OCI-LY1 (cell line): ENCODE results near the gene VMP1.
A peak's percentile ranks its signal among the peaks of the same experiment; 100 is the strongest.

ENCODE experiments used
- H2AFZ ChIP-seq: fragments of 200-600 bp; sonication (generic), shearing (Covaris generic); 2 replicates; pipeline ENCODE4 v1.6.0; 2014; ENCODE audit warnings: antibody characterized with exemption, mild to moderate bottlenecking, low read length
- H3F3A ChIP-seq: fragments of 200-600 bp; sonication (generic), shearing (Covaris generic); 2 replicates; pipeline ENCODE4 v1.6.0; 2014; ENCODE audit warnings: mild to moderate bottlenecking, antibody characterized with exemption, low read length, moderate library complexity; ENCODE audit not compliant: insufficient read depth
- H3K27ac ChIP-seq: fragments of 200-600 bp; sonication (generic); 2 replicates; pipeline ENCODE4 v1.5.1; 2014; ENCODE audit warnings: low read length, mixed run types, mild to moderate bottlenecking, low read depth; ENCODE audit not compliant: poor library complexity, severe bottlenecking
- H3K27me3 ChIP-seq: fragments of 200-600 bp; sonication (generic); 2 replicates; pipeline ENCODE4 v1.6.0; 2014; ENCODE audit warnings: antibody characterized with exemption, mild to moderate bottlenecking, low read length, moderate library complexity; ENCODE audit not compliant: insufficient read depth
- H3K36me3 ChIP-seq: fragments of 200-600 bp; sonication (generic); 2 replicates; pipeline ENCODE4 v1.6.1; 2014; ENCODE audit warnings: mild to moderate bottlenecking, antibody characterized with exemption, low read length, moderate library complexity, mixed read lengths; ENCODE audit not compliant: insufficient read depth
- H3K4me1 ChIP-seq: fragments of 200-600 bp; sonication (generic); 2 replicates; pipeline ENCODE4 v1.5.1; 2014; ENCODE audit warnings: mild to moderate bottlenecking, low read length, moderate library complexity; ENCODE audit not compliant: insufficient read depth, severe bottlenecking
- H3K4me2 ChIP-seq: fragments of 200-600 bp; sonication (generic), shearing (Covaris generic); 2 replicates; pipeline ENCODE4 v1.6.1; 2014; ENCODE audit warnings: low read length
- H3K4me3 ChIP-seq: fragments of 200-600 bp; sonication (generic); 2 replicates; pipeline ENCODE4 v1.5.1; 2014; ENCODE audit warnings: low read length, low read depth, mild to moderate bottlenecking, mixed read lengths; ENCODE audit not compliant: poor library complexity, severe bottlenecking
- H3K79me2 ChIP-seq: fragments of 200-600 bp; shearing (Covaris generic); 2 replicates; pipeline ENCODE4 v1.6.1; 2016; ENCODE audit warnings: mixed run types, low read length, mixed read lengths; ENCODE audit not compliant: insufficient read depth
- H3K9ac ChIP-seq: fragments of 200-600 bp; sonication (generic), shearing (Covaris generic); 2 replicates; pipeline ENCODE4 v1.6.1; 2014; ENCODE audit warnings: mild to moderate bottlenecking, low read length, mixed read lengths
- H3K9me2 ChIP-seq: fragments of 200-600 bp; sonication (generic), shearing (Covaris generic); 2 replicates; pipeline ENCODE4 v1.6.1; 2014; ENCODE audit warnings: low read depth, mild to moderate bottlenecking, low read length, mixed read lengths
- H3K9me3 ChIP-seq: fragments of 200-600 bp; shearing (Covaris generic); 2 replicates; pipeline ENCODE4 v1.6.1; 2014; ENCODE audit warnings: low read length, mixed read lengths
- H4K20me1 ChIP-seq: fragments of 200-600 bp; sonication (generic), shearing (Covaris generic); 2 replicates; pipeline ENCODE4 v1.6.0; 2016; ENCODE audit warnings: mild to moderate bottlenecking, low read length; ENCODE audit not compliant: insufficient read depth
- CTCF ChIP-seq: fragments of 200-600 bp; sonication (generic), shearing (Covaris generic); IDR thresholded peaks from 2 replicates; pipeline ENCODE4 v1.5.1; 2017; ENCODE audit warnings: mild to moderate bottlenecking, antibody characterized with exemption, low read length, moderate library complexity, mixed read lengths
- EZH2 ChIP-seq: fragments of 200-600 bp; sonication (generic), shearing (Covaris generic); IDR thresholded peaks from 2 replicates; pipeline ENCODE4 v1.8.0; 2017; ENCODE audit warnings: borderline replicate concordance, mixed run types, mild to moderate bottlenecking, antibody characterized with exemption, low read length, moderate library complexity, mixed read lengths

VMP1 gene

GRCh38 chr17:59762049-59762823 is 54.8 kb downstream of the VMP1 start:
- no peak overlapping the region for H3K4me2 ChIP-seq

GRCh38 chr17:59762824-59763374 is 55.4 kb downstream of the VMP1 start:
- TF ChIP-seq EZH2 (no peak), CTCF (no peak)
- H3K4me1 ChIP-seq = peaks cover 18% of the 10 kb centered on the region
- no peak overlapping the region for H3K4me2 ChIP-seq
- H2AFZ ChIP-seq = no peak overlapping the region
- no peaks in the 10 kb centered on the region for H3F3A ChIP-seq
- no peak overlapping the region for H3K9ac ChIP-seq
- H3K79me2 ChIP-seq = no peaks in the 10 kb centered on the region
- no peaks in the 10 kb centered on the region for H4K20me1 ChIP-seq
- no peaks in the 10 kb centered on the region for H3K27me3 ChIP-seq
- H3K9me2 ChIP-seq = no peaks in the 10 kb centered on the region
- peaks cover 21% of the 10 kb centered on the region for H3K36me3 ChIP-seq
- H3K27ac ChIP-seq = no peak overlapping the region
- no peaks in the 10 kb centered on the region for H3K9me3 ChIP-seq
- H3K4me3 ChIP-seq = no peak overlapping the region

More at GRCh38 chr17:59762049-59762823, 54.8 kb downstream of the VMP1 start:
- peak overlapping the region; percentile 44 for H3K27ac ChIP-seq
- H3F3A ChIP-seq = no peaks in the 10 kb centered on the region
- H3K27me3 ChIP-seq = no peaks in the 10 kb centered on the region
- peaks cover 18% of the 10 kb centered on the region for H3K4me1 ChIP-seq
- H3K79me2 ChIP-seq = no peaks in the 10 kb centered on the region
- no peaks in the 10 kb centered on the region for H3K9me2 ChIP-seq
- H3K9ac ChIP-seq = no peak overlapping the region
- no peak overlapping the region for H2AFZ ChIP-seq
- no peak overlapping the region for H3K4me3 ChIP-seq
- peaks cover 24% of the 10 kb centered on the region for H3K36me3 ChIP-seq
- no peak for TF ChIP-seq EZH2
- no peak for TF ChIP-seq CTCF
- no peaks in the 10 kb centered on the region for H4K20me1 ChIP-seq
- H3K9me3 ChIP-seq = no peaks in the 10 kb centered on the region

- no peak overlapping the region for H3K9ac ChIP-seq
- H3K27ac ChIP-seq = no peak overlapping the region
These were observed 56.4 kb downstream of the VMP1 start for GRCh38 chr17:59763861-59764260.

More at GRCh38 chr17:59763861-59764260, 56.4 kb downstream of the VMP1 start:
- Histone ChIP-seq H3K9me2 (no peaks in the 10 kb centered on the region), H3K36me3 (peaks cover 11% of the 10 kb centered on the region), H3K4me3 (no peak overlapping the region), H3K4me1 (peaks cover 18% of the 10 kb centered on the region), H3K27me3 (no peaks in the 10 kb centered on the region), H3F3A (no peaks in the 10 kb centered on the region), H4K20me1 (no peaks in the 10 kb centered on the region), H3K9me3 (no peaks in the 10 kb centered on the region), H2AFZ (no peak overlapping the region), H3K4me2 (no peak overlapping the region), H3K79me2 (no peaks in the 10 kb centered on the region)
- no peak for TF ChIP-seq EZH2
- TF ChIP-seq CTCF = no peak
